ENCODE data around the gene MPP2. TPM values are rescaled to one million over a fixed set of nuclear protein-coding genes. Genes with fewer than 3 reads are reported as not detected.
"Not testable (repeated sequence)": the region's sequence is repeated elsewhere in the genome, so short reads cannot be mapped to it uniquely, and the experiment has no call there.

Gene MPP2
- polyA plus RNA-seq, 4 donors = 0.27 to 1.8 (median 1.1) TPM; not detected in 1

- Histone ChIP-seq H3K27me3 (ENCODE audit: control insufficient read depth in 3 of 3, insufficient read depth in 3 of 3, low read length in 3 of 3) (peaks cover 0 to 20% (median 0%) of the 10 kb centered on the region in 3 donors), H3K36me3 (ENCODE audit: control insufficient read depth in 3 of 3, insufficient read depth in 2 of 3, low read depth in 1 of 3, low read length in 3 of 3) (peaks cover 0 to 13% (median 0%) of the 10 kb centered on the region in 3 donors), H3K27ac (ENCODE audit: low read depth in 1 of 3, low read length in 2 of 3) (no peak overlapping the region), H3K4me3 (ENCODE audit: low read depth in 1 of 3, low read length in 3 of 3) (no peak overlapping the region), H3K9me3 (ENCODE audit: control insufficient read depth in 2 of 2, insufficient read depth in 1 of 2, low read depth in 1 of 2, low read length in 1 of 2) (no peaks in the 10 kb centered on the region), H3K4me1 (ENCODE audit: control insufficient read depth in 3 of 3, insufficient read depth in 2 of 3, low read depth in 1 of 3, low read length in 2 of 3) (peaks cover 0 to 16% (median 0%) of the 10 kb centered on the region in 3 donors)
- WGBS, 3 donors = 78 to 93% (median 92%) methylated on average over 6 of the region's 6 CpGs
- DNase-seq (no peak), FAIRE-seq (no peak)
Measured at GRCh38 chr17:43935926-43936261, 28.6 kb upstream of the MPP2 start.

GRCh38 chr17:43935204-43935925, 28.0 kb upstream of the MPP2 start:
- H3K27me3 ChIP-seq (ENCODE audit: control insufficient read depth in 3 of 3, insufficient read depth in 3 of 3, low read length in 3 of 3) = peaks cover 0 to 20% (median 0%) of the 10 kb centered on the region in 3 donors
- H3K36me3 ChIP-seq (ENCODE audit: control insufficient read depth in 3 of 3, insufficient read depth in 2 of 3, low read depth in 1 of 3, low read length in 3 of 3) = peaks cover 0 to 13% (median 0%) of the 10 kb centered on the region in 3 donors
- H3K9me3 ChIP-seq (ENCODE audit: control insufficient read depth in 2 of 2, insufficient read depth in 1 of 2, low read depth in 1 of 2, low read length in 1 of 2) = no peaks in the 10 kb centered on the region
- no peak overlapping the region for H3K4me3 ChIP-seq (ENCODE audit: low read depth in 1 of 3, low read length in 3 of 3)
- peaks cover 0 to 22% (median 0%) of the 10 kb centered on the region in 3 donors for H3K4me1 ChIP-seq (ENCODE audit: control insufficient read depth in 3 of 3, insufficient read depth in 2 of 3, low read depth in 1 of 3, low read length in 2 of 3)
- no peak for FAIRE-seq
- 75 to 93% (median 91%) methylated on average over 5 of the region's 5 CpGs for WGBS, 3 donors
- DNase-seq = no peak
- H3K27ac ChIP-seq (ENCODE audit: low read depth in 1 of 3, low read length in 2 of 3) = no peak overlapping the region

DNA sequence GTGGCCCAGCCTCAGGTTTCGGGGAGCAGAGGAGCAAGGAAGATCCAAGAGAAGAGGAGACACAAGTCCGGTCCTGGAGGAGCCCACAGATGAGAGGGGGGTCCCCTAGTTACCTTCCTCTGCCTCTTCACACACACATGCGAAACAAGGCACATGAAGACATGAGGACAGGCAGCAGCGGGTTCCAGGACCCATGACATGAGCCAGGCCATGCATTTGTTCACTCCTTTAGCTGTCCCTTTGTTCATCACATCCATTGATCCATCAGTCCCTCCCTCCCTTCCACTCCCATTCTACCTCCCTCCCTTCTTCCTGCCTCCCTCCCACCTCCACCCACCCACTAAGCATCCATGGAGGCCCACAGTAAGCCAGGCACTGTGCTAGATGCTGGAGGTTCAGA, 25.6 kb upstream of the MPP2 start:
- peaks cover 0 to 9% (median 0%) of the 10 kb centered on the region in 3 donors for H3K27me3 ChIP-seq (ENCODE audit: control insufficient read depth in 3 of 3, insufficient read depth in 3 of 3, low read length in 3 of 3)
- FAIRE-seq = no peak
- DNase-seq = no peak
- no peaks in the 10 kb centered on the region for H3K9me3 ChIP-seq (ENCODE audit: control insufficient read depth in 2 of 2, insufficient read depth in 1 of 2, low read depth in 1 of 2, low read length in 1 of 2)
- H3K27ac ChIP-seq (ENCODE audit: low read depth in 1 of 3, low read length in 2 of 3) = no peak overlapping the region
- no peak overlapping the region for H3K4me3 ChIP-seq (ENCODE audit: low read depth in 1 of 3, low read length in 3 of 3)
- WGBS, 3 donors = 91 to 98% (median 92%) methylated on average over 4 of the region's 4 CpGs
- peaks cover 0 to 41% (median 3%) of the 10 kb centered on the region in 3 donors for H3K4me1 ChIP-seq (ENCODE audit: control insufficient read depth in 3 of 3, insufficient read depth in 2 of 3, low read depth in 1 of 3, low read length in 2 of 3)
- H3K36me3 ChIP-seq (ENCODE audit: control insufficient read depth in 3 of 3, insufficient read depth in 2 of 3, low read depth in 1 of 3, low read length in 3 of 3) = peaks cover 0 to 13% (median 0%) of the 10 kb centered on the region in 3 donors

GRCh38 chr17:43932357-43932756, 25.0 kb upstream of the MPP2 start:
- FAIRE-seq = no peak
- Histone ChIP-seq H3K36me3 (ENCODE audit: control insufficient read depth in 3 of 3, insufficient read depth in 2 of 3, low read depth in 1 of 3, low read length in 3 of 3) (peaks cover 0 to 13% (median 0%) of the 10 kb centered on the region in 3 donors), H3K27me3 (ENCODE audit: control insufficient read depth in 3 of 3, insufficient read depth in 3 of 3, low read length in 3 of 3) (peaks cover 0 to 6% (median 0%) of the 10 kb centered on the region in 3 donors), H3K4me3 (ENCODE audit: low read depth in 1 of 3, low read length in 3 of 3) (no peak overlapping the region), H3K27ac (ENCODE audit: low read depth in 1 of 3, low read length in 2 of 3) (no peak overlapping the region), H3K9me3 (ENCODE audit: control insufficient read depth in 2 of 2, insufficient read depth in 1 of 2, low read depth in 1 of 2, low read length in 1 of 2) (no peaks in the 10 kb centered on the region), H3K4me1 (ENCODE audit: control insufficient read depth in 3 of 3, insufficient read depth in 2 of 3, low read depth in 1 of 3, low read length in 2 of 3) (peaks cover 0 to 42% (median 3%) of the 10 kb centered on the region in 3 donors)
- no peak for DNase-seq
- WGBS, 3 donors = 88 to 97% (median 94%) methylated on average over 10 of the region's 10 CpGs

- peak overlapping the region in 1 of 3 donors; percentile 58 for H3K27ac ChIP-seq (ENCODE audit: low read depth in 1 of 3, low read length in 2 of 3)
- DNase-seq (peak; percentile 90 to 93), FAIRE-seq (no peak)
- H3K4me3 ChIP-seq (ENCODE audit: low read depth in 1 of 3, low read length in 3 of 3) = no peak overlapping the region
- H3K27me3 ChIP-seq (ENCODE audit: control insufficient read depth in 3 of 3, insufficient read depth in 3 of 3, low read length in 3 of 3) = peaks cover 0 to 7% (median under 1%) of the 10 kb centered on the region in 3 donors
- H3K4me1 ChIP-seq (ENCODE audit: control insufficient read depth in 3 of 3, insufficient read depth in 2 of 3, low read depth in 1 of 3, low read length in 2 of 3) = peaks cover 0 to 52% (median 3%) of the 10 kb centered on the region in 3 donors
- peaks cover 0 to 13% (median 0%) of the 10 kb centered on the region in 3 donors for H3K36me3 ChIP-seq (ENCODE audit: control insufficient read depth in 3 of 3, insufficient read depth in 2 of 3, low read depth in 1 of 3, low read length in 3 of 3)
- no peaks in the 10 kb centered on the region for H3K9me3 ChIP-seq (ENCODE audit: control insufficient read depth in 2 of 2, insufficient read depth in 1 of 2, low read depth in 1 of 2, low read length in 1 of 2)
- 16 to 59% (median 33%) methylated on average over 5 of the region's 5 CpGs for WGBS, 3 donors
Measured at GRCh38 chr17:43931062-43931571, 23.8 kb upstream of the MPP2 start.

DNA sequence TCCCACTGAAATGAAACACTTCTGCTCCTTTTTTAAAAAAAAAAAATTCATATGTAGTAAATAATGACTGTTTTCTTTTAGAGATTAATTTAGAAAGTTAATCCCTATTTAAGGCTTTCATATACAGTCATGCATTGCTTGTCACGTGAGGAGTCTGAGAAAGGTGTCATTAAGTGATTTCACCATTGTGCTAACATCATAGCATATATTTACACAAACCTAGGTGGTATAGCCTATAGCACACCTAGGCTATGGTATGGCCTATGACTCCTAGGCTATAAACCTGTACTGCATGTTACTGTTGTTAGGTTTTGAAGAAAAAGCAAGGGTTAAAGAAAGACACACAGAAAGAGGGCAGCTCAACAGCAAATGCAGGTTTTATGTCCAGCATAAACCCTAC, 21.3 kb upstream of the MPP2 start:
- Histone ChIP-seq H3K4me3 (ENCODE audit: low read depth in 1 of 3, low read length in 3 of 3) (no peak overlapping the region), H3K27ac (ENCODE audit: low read depth in 1 of 3, low read length in 2 of 3) (peak overlapping the region in 1 of 3 donors; percentile 80), H3K36me3 (ENCODE audit: control insufficient read depth in 3 of 3, insufficient read depth in 2 of 3, low read depth in 1 of 3, low read length in 3 of 3) (peaks cover 0 to 8% (median 0%) of the 10 kb centered on the region in 3 donors), H3K4me1 (ENCODE audit: control insufficient read depth in 3 of 3, insufficient read depth in 2 of 3, low read depth in 1 of 3, low read length in 2 of 3) (peaks cover 0 to 75% (median 3%) of the 10 kb centered on the region in 3 donors), H3K27me3 (ENCODE audit: control insufficient read depth in 3 of 3, insufficient read depth in 3 of 3, low read length in 3 of 3) (peaks cover 0 to 7% (median 4%) of the 10 kb centered on the region in 3 donors), H3K9me3 (ENCODE audit: control insufficient read depth in 2 of 2, insufficient read depth in 1 of 2, low read depth in 1 of 2, low read length in 1 of 2) (no peaks in the 10 kb centered on the region)
- 48 to 59% (median 52%) methylated on average over 1 of the region's 1 CpG for WGBS, 3 donors
- FAIRE-seq (no peak), DNase-seq (peak in 1 of 2 donors; percentile 75)

DNA sequence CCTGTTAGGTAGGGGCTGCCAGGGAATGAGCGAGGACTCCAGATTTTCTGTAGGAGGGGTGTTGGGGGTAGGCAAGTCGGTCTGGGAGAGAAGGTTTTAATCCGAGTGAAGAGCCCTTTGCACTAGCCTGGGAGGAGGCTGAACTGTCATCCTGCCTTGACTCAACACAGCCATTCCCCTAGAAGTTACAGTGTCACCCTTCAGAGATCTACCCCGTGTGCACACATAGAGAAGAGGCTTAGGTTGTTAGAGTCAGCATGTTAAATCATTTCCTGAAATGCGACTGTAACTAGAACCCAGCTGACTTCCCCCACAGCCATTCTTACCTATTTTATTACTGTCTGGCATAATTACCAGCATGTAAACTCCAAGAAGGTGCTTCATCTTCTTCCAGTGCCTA, 20.6 kb upstream of the MPP2 start:
- not testable (repeated sequence) for FAIRE-seq; H3K27me3 ChIP-seq (ENCODE audit: control insufficient read depth in 3 of 3, insufficient read depth in 3 of 3, low read length in 3 of 3); H3K36me3 ChIP-seq (ENCODE audit: control insufficient read depth in 3 of 3, insufficient read depth in 2 of 3, low read depth in 1 of 3, low read length in 3 of 3); H3K9me3 ChIP-seq (ENCODE audit: control insufficient read depth in 2 of 2, insufficient read depth in 1 of 2, low read depth in 1 of 2, low read length in 1 of 2)
- Histone ChIP-seq H3K4me3 (ENCODE audit: low read depth in 1 of 3, low read length in 3 of 3) (peak overlapping the region in 1 of 3 donors; percentile 38), H3K4me1 (ENCODE audit: control insufficient read depth in 3 of 3, insufficient read depth in 2 of 3, low read depth in 1 of 3, low read length in 2 of 3) (peaks cover 0 to 81% (median 3%) of the 10 kb centered on the region in 3 donors), H3K27ac (ENCODE audit: low read depth in 1 of 3, low read length in 2 of 3) (peak overlapping the region in 1 of 3 donors; percentile 80)
- peak in 1 of 2 donors; percentile 42 for DNase-seq
- WGBS, 3 donors = 17 to 36% (median 28%) methylated on average over 5 of the region's 5 CpGs

GRCh38 chr17:43927060-43927864, 19.9 kb upstream of the MPP2 start:
- Histone ChIP-seq H3K36me3 (ENCODE audit: control insufficient read depth in 3 of 3, insufficient read depth in 2 of 3, low read depth in 1 of 3, low read length in 3 of 3) (peaks cover 0 to 2% (median 0%) of the 10 kb centered on the region in 3 donors), H3K4me3 (ENCODE audit: low read depth in 1 of 3, low read length in 3 of 3) (peak overlapping the region in 2 of 3 donors; percentile 33 to 38), H3K27ac (ENCODE audit: low read depth in 1 of 3, low read length in 2 of 3) (peak overlapping the region in 1 of 3 donors; percentile 80), H3K9me3 (ENCODE audit: control insufficient read depth in 2 of 2, insufficient read depth in 1 of 2, low read depth in 1 of 2, low read length in 1 of 2) (no peaks in the 10 kb centered on the region), H3K27me3 (ENCODE audit: control insufficient read depth in 3 of 3, insufficient read depth in 3 of 3, low read length in 3 of 3) (peaks cover 0 to 7% (median 4%) of the 10 kb centered on the region in 3 donors), H3K4me1 (ENCODE audit: control insufficient read depth in 3 of 3, insufficient read depth in 2 of 3, low read depth in 1 of 3, low read length in 2 of 3) (peaks cover 0 to 81% (median 3%) of the 10 kb centered on the region in 3 donors)
- 4 to 8% (median 4%) methylated on average over 35 to 42 of the region's 42 CpGs for WGBS, 3 donors
- FAIRE-seq = no peak
- DNase-seq = peak; percentile 35 to 87
